Measurements from ENCODE around the gene CDK5R1. TPM values are rescaled to one million over a fixed set of nuclear protein-coding genes. Genes with fewer than 3 reads are reported as not detected.

CDK5R1 gene
- total RNA-seq, 1 donor from 2014 or later: 2.2 TPM

- peak within 1 kb of the TSS; percentile 93 for H3K27ac Mint-ChIP-seq (ENCODE audit: unreplicated experiment)
- no peaks in the 10 kb centered on the region for H3K9me3 Mint-ChIP-seq (ENCODE audit: unreplicated experiment)
- H3K27me3 Mint-ChIP-seq (ENCODE audit: unreplicated experiment): peaks cover 3% of the 10 kb centered on the region
- H3K4me3 Mint-ChIP-seq (ENCODE audit: unreplicated experiment): peak within 1 kb of the TSS; percentile 88
- H3K4me1 Mint-ChIP-seq (ENCODE audit: unreplicated experiment): peaks cover 16% of the 10 kb centered on the region
- H3K36me3 Mint-ChIP-seq (ENCODE audit: low read depth, unreplicated experiment): peaks cover 4% of the 10 kb centered on the region
- TF ChIP-seq CTCF (IDR thresholded peaks at IDR 0.05; ENCODE audit: unreplicated experiment): peak; percentile 76
- DNase-seq (ENCODE audit: low spot score): peak; percentile 100
Observed at GRCh38 chr17:32444301-32445073, 42.3 kb upstream of the CDK5R1 start, which contains the start of gene PSMD11. Gene PSMD11, plus strand, starts transcription at chr17:32444510. Its CDS starts 14 bp downstream, at chr17:32444524.

GRCh38 chr17:32445074-32445415 lies 41.7 kb upstream of the CDK5R1 start:
- Mint-ChIP-seq H3K36me3 (ENCODE audit: low read depth, unreplicated experiment) (peaks cover 4% of the 10 kb centered on the region), H3K4me1 (ENCODE audit: unreplicated experiment) (peaks cover 16% of the 10 kb centered on the region), H3K9me3 (ENCODE audit: unreplicated experiment) (no peaks in the 10 kb centered on the region), H3K4me3 (ENCODE audit: unreplicated experiment) (peak overlapping the region; percentile 85), H3K27me3 (ENCODE audit: unreplicated experiment) (peaks cover 3% of the 10 kb centered on the region), H3K27ac (ENCODE audit: unreplicated experiment) (peak overlapping the region; percentile 93)
- TF ChIP-seq CTCF (IDR thresholded peaks at IDR 0.05; ENCODE audit: unreplicated experiment): no peak
- DNase-seq (ENCODE audit: low spot score): no peak

- Mint-ChIP-seq H3K4me1 (ENCODE audit: unreplicated experiment) (peaks cover 16% of the 10 kb centered on the region), H3K27me3 (ENCODE audit: unreplicated experiment) (peaks cover 3% of the 10 kb centered on the region), H3K27ac (ENCODE audit: unreplicated experiment) (peak overlapping the region; percentile 93), H3K9me3 (ENCODE audit: unreplicated experiment) (no peaks in the 10 kb centered on the region), H3K4me3 (ENCODE audit: unreplicated experiment) (peak overlapping the region; percentile 85), H3K36me3 (ENCODE audit: low read depth, unreplicated experiment) (peaks cover 4% of the 10 kb centered on the region)
- no peak for DNase-seq (ENCODE audit: low spot score)
- TF ChIP-seq CTCF (IDR thresholded peaks at IDR 0.05; ENCODE audit: unreplicated experiment): no peak
Observed at GRCh38 chr17:32445497-32445896, 41.3 kb upstream of the CDK5R1 start.

GRCh38 chr17:32445971-32446370 lies 40.8 kb upstream of the CDK5R1 start:
- peaks cover 5% of the 10 kb centered on the region for H3K36me3 Mint-ChIP-seq (ENCODE audit: low read depth, unreplicated experiment)
- no peaks in the 10 kb centered on the region for H3K9me3 Mint-ChIP-seq (ENCODE audit: unreplicated experiment)
- DNase-seq (ENCODE audit: low spot score): no peak
- no peak overlapping the region for H3K27ac Mint-ChIP-seq (ENCODE audit: unreplicated experiment)
- H3K4me3 Mint-ChIP-seq (ENCODE audit: unreplicated experiment): peak overlapping the region; percentile 85
- peaks cover 16% of the 10 kb centered on the region for H3K4me1 Mint-ChIP-seq (ENCODE audit: unreplicated experiment)
- peaks cover 3% of the 10 kb centered on the region for H3K27me3 Mint-ChIP-seq (ENCODE audit: unreplicated experiment)
- no peak for TF ChIP-seq CTCF (IDR thresholded peaks at IDR 0.05; ENCODE audit: unreplicated experiment)

GRCh38 chr17:32446949-32447348 lies 39.8 kb upstream of the CDK5R1 start:
- H3K36me3 Mint-ChIP-seq (ENCODE audit: low read depth, unreplicated experiment): peaks cover 7% of the 10 kb centered on the region
- no peak for DNase-seq (ENCODE audit: low spot score)
- TF ChIP-seq CTCF (IDR thresholded peaks at IDR 0.05; ENCODE audit: unreplicated experiment): no peak
- peak overlapping the region; percentile 32 for H3K4me3 Mint-ChIP-seq (ENCODE audit: unreplicated experiment)
- no peaks in the 10 kb centered on the region for H3K9me3 Mint-ChIP-seq (ENCODE audit: unreplicated experiment)
- peaks cover 3% of the 10 kb centered on the region for H3K27me3 Mint-ChIP-seq (ENCODE audit: unreplicated experiment)
- H3K4me1 Mint-ChIP-seq (ENCODE audit: unreplicated experiment): peaks cover 16% of the 10 kb centered on the region
- H3K27ac Mint-ChIP-seq (ENCODE audit: unreplicated experiment): peak overlapping the region; percentile 27

All from endothelial cell (in vitro differentiated cells).